GM19351 (cell line): ENCODE data around the gene CNPY1.
"Not testable (repeated sequence)": the region's sequence is repeated elsewhere in the genome, so short reads cannot be mapped to it uniquely, and the experiment has no call there.

Source experiments
- ATAC-seq: cut with Tn5 transposase; IDR thresholded peaks from one replicate; pipeline ENCODE4 v1.9.1; 2021; ENCODE audit warnings: mild to moderate bottlenecking, moderate library complexity; ENCODE audit not compliant: unreplicated experiment

The CNPY1 gene

GRCh38 chr7:155534691-155535090 is 11.7 kb downstream of the CNPY1 start:
- no peak for ATAC-seq

GRCh38 chr7:155533827-155534690 is 12.3 kb downstream of the CNPY1 start:
- no peak for ATAC-seq

- ATAC-seq = no peak
Observed at GRCh38 chr7:155533120-155533826, 13.1 kb downstream of the CNPY1 start.

DNA sequence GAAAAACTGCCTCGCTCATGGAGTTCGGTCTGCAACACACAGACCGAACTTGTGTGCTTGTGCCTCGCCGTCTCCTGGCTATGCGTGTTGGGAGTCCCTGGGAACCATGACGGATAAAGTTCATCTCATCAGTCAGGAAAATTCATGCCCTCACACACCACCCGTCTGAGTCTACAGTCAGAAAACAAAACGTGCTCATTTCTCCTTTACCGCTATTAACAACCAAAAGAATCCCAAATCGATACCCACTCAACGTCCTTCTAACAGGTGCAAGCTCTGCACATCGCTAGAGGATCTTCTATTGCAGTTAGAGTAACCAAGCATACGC is 13.6 kb downstream of the CNPY1 start:
- ATAC-seq = no peak

DNA sequence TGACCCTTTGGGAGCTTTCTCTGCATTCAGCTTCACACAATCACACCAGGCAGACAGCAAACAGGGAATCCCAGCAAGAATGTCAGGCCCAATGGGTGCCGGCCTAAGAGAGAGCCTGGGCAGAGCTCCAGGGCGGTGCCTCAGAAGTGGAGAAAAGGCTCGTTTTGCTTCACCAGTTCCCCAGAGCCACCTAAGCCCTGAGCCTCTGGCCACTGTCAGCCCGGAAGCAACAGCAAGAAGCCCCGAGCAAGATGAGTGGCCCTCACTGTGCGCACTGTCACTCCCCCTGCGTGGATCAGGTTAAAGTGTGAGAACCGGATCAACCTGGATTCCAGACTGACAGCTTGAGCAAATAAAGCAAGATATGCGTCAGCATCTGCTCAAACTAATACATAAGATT is 14.7 kb downstream of the CNPY1 start:
- ATAC-seq = no peak

DNA sequence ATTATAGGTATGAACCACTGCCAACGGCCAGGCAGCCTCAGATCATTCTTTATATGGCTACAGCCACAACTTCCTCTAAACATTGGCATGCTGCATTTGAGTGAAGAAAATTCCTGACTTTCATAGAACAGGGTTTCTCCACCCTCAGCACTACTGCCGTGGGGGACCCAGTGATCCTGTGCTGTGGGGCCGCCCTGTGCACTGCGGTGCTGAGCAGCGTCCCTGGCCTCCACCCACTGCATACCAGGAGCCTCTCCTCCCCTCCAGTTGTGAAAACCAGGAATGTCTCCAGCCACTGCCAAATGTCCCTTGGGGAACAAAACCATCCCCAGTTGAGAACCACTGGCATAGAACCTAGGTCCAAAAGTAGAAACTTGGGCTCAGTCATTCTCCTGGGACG is 15.8 kb downstream of the CNPY1 start:
- no peak for ATAC-seq

DNA sequence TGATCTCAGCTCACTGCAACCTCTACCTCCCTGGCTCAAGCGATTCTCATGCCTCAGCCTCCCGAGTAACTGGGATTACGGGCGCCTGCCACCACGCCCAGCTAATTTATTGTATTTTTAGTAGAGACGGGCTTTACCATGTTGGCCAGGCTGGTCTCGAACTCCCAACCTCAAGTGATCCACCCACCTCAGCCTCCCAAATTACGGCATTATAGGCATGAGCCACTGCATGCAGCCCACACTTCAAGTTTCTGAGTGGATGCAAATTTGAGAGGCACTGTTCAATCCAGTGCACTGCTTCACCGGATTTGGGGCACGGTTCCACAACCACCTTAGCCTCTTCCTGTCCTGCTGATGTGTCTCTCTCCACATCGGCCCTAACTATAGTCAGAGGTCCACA is 16.5 kb downstream of the CNPY1 start:
- no peak for ATAC-seq

- ATAC-seq = no peak
Observed at GRCh38 chr7:155529346-155529745, 17.0 kb downstream of the CNPY1 start.

GRCh38 chr7:155527664-155528063 is 18.7 kb downstream of the CNPY1 start:
- ATAC-seq = no peak

GRCh38 chr7:155526225-155526624 is 20.1 kb downstream of the CNPY1 start:
- ATAC-seq = no peak

- ATAC-seq = no peak
Observed at GRCh38 chr7:155524018-155524556, 22.3 kb downstream of the CNPY1 start.

DNA sequence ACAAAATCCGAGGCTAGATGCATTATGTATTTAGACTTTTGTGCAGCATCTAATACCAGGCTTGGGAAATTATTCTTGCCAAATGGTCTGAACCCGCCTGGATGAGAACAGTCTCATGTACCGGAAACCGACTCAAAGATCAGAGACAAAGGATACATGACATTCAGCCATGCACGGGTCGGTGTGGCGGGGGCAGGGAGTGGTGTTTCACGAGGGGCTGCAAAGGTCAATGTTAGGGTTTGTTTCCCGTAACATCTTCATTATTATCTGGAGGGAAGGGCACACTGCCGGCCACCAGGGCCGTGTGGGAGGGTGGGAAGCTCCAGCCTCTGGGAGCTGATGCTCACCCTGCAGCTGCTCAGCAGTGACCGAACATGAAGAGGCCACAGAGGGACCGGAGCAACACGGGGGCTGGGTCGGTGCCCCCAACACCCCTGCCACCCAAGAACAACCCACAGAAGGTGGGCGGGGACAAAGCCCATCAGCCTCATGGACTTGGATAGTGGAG is 23.1 kb downstream of the CNPY1 start:
- no peak for ATAC-seq

- ATAC-seq = no peak
Observed at GRCh38 chr7:155521743-155522398, 24.5 kb downstream of the CNPY1 start.

GRCh38 chr7:155521007-155521742 is 25.2 kb downstream of the CNPY1 start:
- no peak for ATAC-seq

DNA sequence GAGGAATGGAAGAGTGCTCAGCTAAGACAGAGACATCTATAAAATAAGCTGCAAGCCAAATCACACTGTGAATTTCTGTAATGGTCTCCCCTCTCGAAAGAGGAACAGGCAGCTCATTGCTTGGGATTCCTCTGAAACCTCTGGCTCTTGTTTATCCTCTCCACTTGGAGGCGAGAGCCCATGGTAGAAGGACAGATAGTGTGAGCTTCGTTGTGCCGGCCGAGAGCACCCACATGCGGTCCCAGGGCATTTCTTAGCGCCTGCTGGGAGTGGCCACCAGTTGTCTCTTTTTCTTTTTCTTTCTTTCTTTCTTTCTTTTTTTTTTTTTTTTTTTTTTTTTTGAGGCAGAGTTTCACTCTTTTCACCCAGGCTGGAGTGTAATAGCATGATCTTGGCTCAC is 26.2 kb downstream of the CNPY1 start:
- no peak for ATAC-seq

GRCh38 chr7:155519358-155519757 is 27.0 kb downstream of the CNPY1 start:
- ATAC-seq = not testable (repeated sequence)

- no peak for ATAC-seq
Observed at GRCh38 chr7:155518633-155519032, 27.7 kb downstream of the CNPY1 start.

GRCh38 chr7:155517969-155518368 is 28.4 kb downstream of the CNPY1 start:
- ATAC-seq = no peak

DNA sequence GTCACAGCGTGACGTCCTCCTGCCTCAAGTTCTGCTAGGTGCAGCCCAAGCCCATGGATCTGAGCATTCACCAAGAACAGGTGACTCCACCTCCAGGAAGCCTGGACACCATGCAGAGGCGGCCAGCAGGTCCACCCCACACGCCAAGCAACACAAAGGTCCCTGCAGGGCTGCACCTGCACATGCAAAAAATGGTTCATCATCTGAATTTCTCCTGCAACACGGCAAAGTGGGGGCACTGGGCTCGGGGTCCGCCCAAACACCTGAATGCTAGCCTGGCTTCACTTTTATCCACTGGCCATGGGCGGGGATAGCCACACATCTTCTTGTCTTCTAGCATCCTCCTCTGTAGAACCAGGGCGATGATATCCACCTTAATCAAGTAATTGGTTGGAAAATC is 28.9 kb downstream of the CNPY1 start:
- no peak for ATAC-seq

DNA sequence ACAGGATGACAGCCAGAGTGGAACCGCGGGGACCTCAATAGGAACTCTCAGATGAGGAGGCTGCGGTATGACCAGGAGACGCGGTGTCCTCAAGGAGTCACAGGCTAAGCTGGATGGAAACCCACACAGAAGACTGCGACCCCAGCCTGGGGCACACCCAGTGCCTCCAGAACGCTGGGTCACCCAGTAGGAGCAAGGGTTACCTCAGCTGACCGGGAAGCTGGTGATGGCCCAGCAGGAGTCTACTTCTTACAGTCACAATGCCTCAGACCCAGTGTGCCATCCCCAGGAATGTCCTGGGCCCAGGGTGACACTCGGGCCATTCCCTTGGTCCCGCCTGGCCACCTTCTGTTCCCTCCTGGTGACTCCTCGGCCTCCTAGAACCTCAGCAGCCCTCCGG is 29.9 kb downstream of the CNPY1 start:
- no peak for ATAC-seq

DNA sequence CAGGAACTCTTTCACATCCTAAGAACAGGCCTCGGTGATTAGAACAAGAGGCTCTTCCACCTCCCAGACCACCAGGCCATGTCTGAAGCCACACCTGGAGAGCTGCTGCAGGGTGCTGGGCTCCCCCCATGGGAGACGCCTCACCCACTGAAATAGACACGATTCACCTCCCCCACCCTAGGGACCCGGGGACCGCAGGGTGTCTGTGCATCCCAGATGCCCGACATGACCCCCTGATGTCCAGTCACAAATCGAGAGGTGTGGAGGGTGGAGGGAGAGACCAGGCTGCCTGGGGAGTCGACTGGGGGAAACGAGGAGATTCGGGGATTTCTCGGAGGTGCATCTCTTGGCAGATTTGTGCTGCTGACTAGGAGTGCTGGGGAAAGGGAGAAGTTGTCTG is 31.0 kb downstream of the CNPY1 start:
- no peak for ATAC-seq
